Measurements from ENCODE around the gene CLCN2.

GRCh38 chr3:184337399-184337714 lies 24.0 kb downstream of the CLCN2 start, which contains the start of gene FAM131A:
- no peak for TF ChIP-seq GATA2 (IDR thresholded peaks at IDR 0.05; ENCODE audit: low read depth, low read length)
- TF ChIP-seq GATA3 (IDR thresholded peaks at IDR 0.05; ENCODE audit: low read depth, low read length) = no peak
